OCI-LY1 (cell line): ENCODE results near the gene BMF.

Experiments used
- H2AFZ ChIP-seq: fragments of 200-600 bp; sonication (generic), shearing (Covaris generic); 2 replicates; pipeline ENCODE4 v1.6.0; 2014; ENCODE audit warnings: antibody characterized with exemption, mild to moderate bottlenecking, low read length
- H3F3A ChIP-seq: fragments of 200-600 bp; sonication (generic), shearing (Covaris generic); 2 replicates; pipeline ENCODE4 v1.6.0; 2014; ENCODE audit warnings: mild to moderate bottlenecking, antibody characterized with exemption, low read length, moderate library complexity; ENCODE audit not compliant: insufficient read depth
- H3K27ac ChIP-seq: fragments of 200-600 bp; sonication (generic); 2 replicates; pipeline ENCODE4 v1.5.1; 2014; ENCODE audit warnings: low read length, mixed run types, mild to moderate bottlenecking, low read depth; ENCODE audit not compliant: poor library complexity, severe bottlenecking
- H3K27me3 ChIP-seq: fragments of 200-600 bp; sonication (generic); 2 replicates; pipeline ENCODE4 v1.6.0; 2014; ENCODE audit warnings: antibody characterized with exemption, mild to moderate bottlenecking, low read length, moderate library complexity; ENCODE audit not compliant: insufficient read depth
- H3K36me3 ChIP-seq: fragments of 200-600 bp; sonication (generic); 2 replicates; pipeline ENCODE4 v1.6.1; 2014; ENCODE audit warnings: mild to moderate bottlenecking, antibody characterized with exemption, low read length, moderate library complexity, mixed read lengths; ENCODE audit not compliant: insufficient read depth
- H3K4me1 ChIP-seq: fragments of 200-600 bp; sonication (generic); 2 replicates; pipeline ENCODE4 v1.5.1; 2014; ENCODE audit warnings: mild to moderate bottlenecking, low read length, moderate library complexity; ENCODE audit not compliant: insufficient read depth, severe bottlenecking
- H3K4me2 ChIP-seq: fragments of 200-600 bp; sonication (generic), shearing (Covaris generic); 2 replicates; pipeline ENCODE4 v1.6.1; 2014; ENCODE audit warnings: low read length
- H3K4me3 ChIP-seq: fragments of 200-600 bp; sonication (generic); 2 replicates; pipeline ENCODE4 v1.5.1; 2014; ENCODE audit warnings: low read length, low read depth, mild to moderate bottlenecking, mixed read lengths; ENCODE audit not compliant: poor library complexity, severe bottlenecking
- H3K79me2 ChIP-seq: fragments of 200-600 bp; shearing (Covaris generic); 2 replicates; pipeline ENCODE4 v1.6.1; 2016; ENCODE audit warnings: mixed run types, low read length, mixed read lengths; ENCODE audit not compliant: insufficient read depth
- H3K9ac ChIP-seq: fragments of 200-600 bp; sonication (generic), shearing (Covaris generic); 2 replicates; pipeline ENCODE4 v1.6.1; 2014; ENCODE audit warnings: mild to moderate bottlenecking, low read length, mixed read lengths
- H3K9me2 ChIP-seq: fragments of 200-600 bp; sonication (generic), shearing (Covaris generic); 2 replicates; pipeline ENCODE4 v1.6.1; 2014; ENCODE audit warnings: low read depth, mild to moderate bottlenecking, low read length, mixed read lengths
- H3K9me3 ChIP-seq: fragments of 200-600 bp; shearing (Covaris generic); 2 replicates; pipeline ENCODE4 v1.6.1; 2014; ENCODE audit warnings: low read length, mixed read lengths
- H4K20me1 ChIP-seq: fragments of 200-600 bp; sonication (generic), shearing (Covaris generic); 2 replicates; pipeline ENCODE4 v1.6.0; 2016; ENCODE audit warnings: mild to moderate bottlenecking, low read length; ENCODE audit not compliant: insufficient read depth
- EZH2 ChIP-seq: fragments of 200-600 bp; sonication (generic), shearing (Covaris generic); IDR thresholded peaks from 2 replicates; pipeline ENCODE4 v1.8.0; 2017; ENCODE audit warnings: borderline replicate concordance, mixed run types, mild to moderate bottlenecking, antibody characterized with exemption, low read length, moderate library complexity, mixed read lengths
- TF ChIP-seq, protein P1 (sequence below): fragments of 200-600 bp; sonication (generic), shearing (Covaris generic); IDR thresholded peaks from 2 replicates; pipeline ENCODE4 v1.5.1; 2017; ENCODE audit warnings: mild to moderate bottlenecking, antibody characterized with exemption, low read length, moderate library complexity, mixed read lengths

BMF gene

DNA sequence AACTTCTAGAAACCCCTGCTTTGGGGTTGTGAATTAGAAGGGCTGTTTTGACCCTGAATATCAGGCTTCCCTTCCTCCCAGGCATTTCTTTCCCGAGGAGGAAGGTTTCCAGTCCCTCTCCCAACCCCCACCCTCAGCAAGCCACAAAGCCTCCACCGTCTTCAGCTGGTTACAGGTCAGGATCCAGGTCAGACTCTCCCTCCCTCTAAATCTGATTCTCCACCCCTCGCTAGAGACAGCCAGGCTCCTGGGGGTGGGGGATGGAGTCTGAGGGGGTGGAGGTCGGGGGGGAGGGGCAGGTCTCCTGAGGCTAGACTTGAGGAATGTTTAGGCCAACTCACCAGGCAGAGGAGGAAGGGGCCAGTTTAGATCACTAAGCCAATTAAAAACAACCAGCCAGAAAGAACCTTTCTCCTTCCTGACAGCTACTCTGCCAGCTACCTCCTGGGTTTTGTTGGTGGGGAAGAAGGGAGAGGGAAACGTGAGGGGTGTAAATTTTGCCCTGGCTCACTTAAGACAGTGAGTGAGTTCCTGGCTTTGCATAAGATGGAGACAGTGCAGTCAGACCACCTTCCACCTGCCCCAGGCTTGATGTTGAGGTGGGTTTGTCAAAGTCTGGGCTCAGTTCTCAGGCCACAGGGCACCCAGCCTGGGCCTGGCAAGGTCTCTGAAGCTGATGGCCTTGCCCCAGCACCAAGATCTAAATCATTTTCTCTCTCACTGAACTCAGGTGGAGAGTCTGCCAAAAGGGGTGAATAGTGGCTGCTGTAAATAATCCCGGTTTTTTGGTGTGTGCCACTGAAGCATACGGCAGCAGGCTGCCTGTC is 19.5 kb downstream of the BMF start:
- Histone ChIP-seq H2AFZ (no peak overlapping the region), H3K4me1 (peaks cover 79% of the 10 kb centered on the region), H3K9me3 (no peaks in the 10 kb centered on the region), H3K79me2 (no peaks in the 10 kb centered on the region), H3K9me2 (no peaks in the 10 kb centered on the region), H3K9ac (peak overlapping the region; percentile 28; the same call in 1 of the 2 replicates), H3K36me3 (peaks cover 27% of the 10 kb centered on the region; the same call in 1 of the 2 replicates), H3F3A (0 out of 2 replicates have a peak, but pooled peaks cover 3% of the 10 kb centered on the region), H3K4me3 (no peak overlapping the region), H3K27ac (peak overlapping the region; percentile 99), H4K20me1 (no peaks in the 10 kb centered on the region), H3K27me3 (no peaks in the 10 kb centered on the region), H3K4me2 (peak overlapping the region; percentile 10; the same call in 1 of the 2 replicates)
- no peak for TF ChIP-seq EZH2
- TF ChIP-seq, protein P1, sequence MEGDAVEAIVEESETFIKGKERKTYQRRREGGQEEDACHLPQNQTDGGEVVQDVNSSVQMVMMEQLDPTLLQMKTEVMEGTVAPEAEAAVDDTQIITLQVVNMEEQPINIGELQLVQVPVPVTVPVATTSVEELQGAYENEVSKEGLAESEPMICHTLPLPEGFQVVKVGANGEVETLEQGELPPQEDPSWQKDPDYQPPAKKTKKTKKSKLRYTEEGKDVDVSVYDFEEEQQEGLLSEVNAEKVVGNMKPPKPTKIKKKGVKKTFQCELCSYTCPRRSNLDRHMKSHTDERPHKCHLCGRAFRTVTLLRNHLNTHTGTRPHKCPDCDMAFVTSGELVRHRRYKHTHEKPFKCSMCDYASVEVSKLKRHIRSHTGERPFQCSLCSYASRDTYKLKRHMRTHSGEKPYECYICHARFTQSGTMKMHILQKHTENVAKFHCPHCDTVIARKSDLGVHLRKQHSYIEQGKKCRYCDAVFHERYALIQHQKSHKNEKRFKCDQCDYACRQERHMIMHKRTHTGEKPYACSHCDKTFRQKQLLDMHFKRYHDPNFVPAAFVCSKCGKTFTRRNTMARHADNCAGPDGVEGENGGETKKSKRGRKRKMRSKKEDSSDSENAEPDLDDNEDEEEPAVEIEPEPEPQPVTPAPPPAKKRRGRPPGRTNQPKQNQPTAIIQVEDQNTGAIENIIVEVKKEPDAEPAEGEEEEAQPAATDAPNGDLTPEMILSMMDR, result no peak

- Histone ChIP-seq H4K20me1 (no peaks in the 10 kb centered on the region), H3K27me3 (no peaks in the 10 kb centered on the region), H3K27ac (peak overlapping the region; percentile 99), H2AFZ (no peak overlapping the region), H3K79me2 (no peaks in the 10 kb centered on the region), H3K9ac (peak overlapping the region; percentile 28; the same call in 1 of the 2 replicates), H3K36me3 (peaks cover 27% of the 10 kb centered on the region; the same call in 1 of the 2 replicates), H3K4me1 (peaks cover 79% of the 10 kb centered on the region), H3F3A (no peaks in the 10 kb centered on the region), H3K9me3 (no peaks in the 10 kb centered on the region), H3K9me2 (no peaks in the 10 kb centered on the region), H3K4me3 (no peak overlapping the region), H3K4me2 (peak overlapping the region; percentile 10; the same call in 1 of the 2 replicates)
- TF ChIP-seq, protein P1, result no peak
- TF ChIP-seq EZH2, result no peak
Observed at GRCh38 chr15:40087991-40088928, 20.4 kb downstream of the BMF start.

GRCh38 chr15:40087068-40087810 is 21.4 kb downstream of the BMF start:
- Histone ChIP-seq H3K79me2 (no peaks in the 10 kb centered on the region), H3K9me2 (no peaks in the 10 kb centered on the region), H3K36me3 (peaks cover 27% of the 10 kb centered on the region; the same call in 1 of the 2 replicates), H4K20me1 (no peaks in the 10 kb centered on the region), H3K4me3 (no peak overlapping the region), H3K9ac (no peak overlapping the region; the same call in 1 of the 2 replicates), H3K27ac (peak overlapping the region; percentile 99), H3K9me3 (no peaks in the 10 kb centered on the region), H3K4me1 (peaks cover 79% of the 10 kb centered on the region), H3F3A (no peaks in the 10 kb centered on the region), H3K4me2 (no peak overlapping the region), H2AFZ (no peak overlapping the region), H3K27me3 (no peaks in the 10 kb centered on the region)
- no peak for TF ChIP-seq EZH2
- TF ChIP-seq, protein P1, result no peak
